ENCODE results near the gene MBLAC1. TPM values are rescaled to one million over a fixed set of nuclear protein-coding genes. Genes with fewer than 3 reads are reported as not detected.

The MBLAC1 gene
- total RNA-seq, 1 experiment from 2014 or later, result 0.70 TPM

GRCh38 chr7:100174582-100174981 lies 47.8 kb downstream of the MBLAC1 start:
- peaks cover 2% of the 10 kb centered on the region; the same call in 1 of the 2 replicates for H3F3A ChIP-seq (ENCODE audit: insufficient read depth, low read depth)
- 0 out of 2 replicates have a peak, but pooled peaks cover 6% of the 10 kb centered on the region for H3K4me1 ChIP-seq (replicated peaks; ENCODE audit: insufficient read depth)
- no peaks in the 10 kb centered on the region for H3K36me3 ChIP-seq (ENCODE audit: low read depth)
- H3K79me2 ChIP-seq (ENCODE audit: low read depth), result no peaks in the 10 kb centered on the region
- H3K9me2 ChIP-seq (ENCODE audit: insufficient read depth), result no peaks in the 10 kb centered on the region
- TF ChIP-seq EZH2 (IDR thresholded peaks at IDR 0.05; ENCODE audit: low read depth) (no peak), CTCF (conservative IDR thresholded peaks at IDR 0.05) (no peak)
- no peak overlapping the region for H2AFZ ChIP-seq
- H3K4me3 ChIP-seq, result no peak overlapping the region
- no peaks in the 10 kb centered on the region for H3K9me3 ChIP-seq (ENCODE audit: insufficient read depth, low read depth)
- peaks cover 15% of the 10 kb centered on the region for H3K27me3 ChIP-seq (ENCODE audit: insufficient read depth, low read depth)
- POLR2A ChIA-PET (ENCODE audit: unreplicated experiment), result interaction anchor here (0.6 kb wide), 1 partner anchor 28 kb away, joined by 4 read pairs; no protein-coding TSS in a partner anchor
- no peak overlapping the region for H3K4me2 ChIP-seq
- no TSS peak for BruUV-seq (replicated peaks)
- H3K27ac ChIP-seq, result no peak overlapping the region
- no peaks in the 10 kb centered on the region for H4K20me1 ChIP-seq (ENCODE audit: insufficient read depth)
- no peak for DNase-seq
- intact Hi-C loops (cut with micrococcal nuclease; ENCODE audit: unreplicated experiment), result no loop called here
- CTCF ChIA-PET, result no interaction called here

GRCh38 chr7:100175296-100175935 lies 48.6 kb downstream of the MBLAC1 start:
- POLR2A ChIA-PET (ENCODE audit: unreplicated experiment), result no interaction called here
- BruUV-seq (replicated peaks), result no TSS peak
- CTCF ChIA-PET, result no interaction called here

More at GRCh38 chr7:100175296-100175935, 48.6 kb downstream of the MBLAC1 start:
- intact Hi-C loops (cut with micrococcal nuclease; ENCODE audit: unreplicated experiment), result no loop called here
- H3K79me2 ChIP-seq (ENCODE audit: low read depth), result no peaks in the 10 kb centered on the region
- H3K9me2 ChIP-seq (ENCODE audit: insufficient read depth), result no peaks in the 10 kb centered on the region
- no peak overlapping the region for H2AFZ ChIP-seq
- no peak overlapping the region for H3K27ac ChIP-seq
- no peaks in the 10 kb centered on the region for H3K36me3 ChIP-seq (ENCODE audit: low read depth)
- no peak for DNase-seq
- H3K9me3 ChIP-seq (ENCODE audit: insufficient read depth, low read depth), result no peaks in the 10 kb centered on the region
- peaks cover 2% of the 10 kb centered on the region; the same call in 1 of the 2 replicates for H3F3A ChIP-seq (ENCODE audit: insufficient read depth, low read depth)
- H4K20me1 ChIP-seq (ENCODE audit: insufficient read depth), result no peaks in the 10 kb centered on the region
- TF ChIP-seq CTCF (conservative IDR thresholded peaks at IDR 0.05) (no peak), EZH2 (IDR thresholded peaks at IDR 0.05; ENCODE audit: low read depth) (no peak)
- H3K27me3 ChIP-seq (ENCODE audit: insufficient read depth, low read depth), result peaks cover 8% of the 10 kb centered on the region
- no peak overlapping the region for H3K4me3 ChIP-seq
- H3K4me2 ChIP-seq, result no peak overlapping the region
- 0 out of 2 replicates have a peak, but pooled peaks cover 6% of the 10 kb centered on the region for H3K4me1 ChIP-seq (replicated peaks; ENCODE audit: insufficient read depth)
